Transverse colon (tissue), 4 donors: ENCODE data around the gene DLX1.

Experiments used
- EP300 ChIP-seq: sonication (generic); formaldehyde crosslinking; IDR thresholded peaks from one replicate; pipeline ENCODE4 v1.6.1; 2017; ENCODE audit warnings: antibody characterized with exemption, low read depth
- POLR2A ChIP-seq: fragments of 450-650 bp; IDR thresholded peaks from one replicate; pipeline ENCODE4 v1.6.1; 2016; ENCODE audit warnings: antibody characterized with exemption, mild to moderate bottlenecking, moderate library complexity
- POLR2AphosphoS5 ChIP-seq, 3 donors: sonication (generic); formaldehyde crosslinking; IDR thresholded peaks; one replicate each; pipeline ENCODE4 v1.6.1; 2016; ENCODE audit warnings: antibody characterized with exemption in 3 of 3
- TF ChIP-seq, protein P1 (sequence below), 5 experiments: fragments of 200-600 bp in 3 of 5; fragments of 450-650 bp in 2 of 5; sonication (generic) in 3 of 5; IDR thresholded peaks; 1 replicate in 2 of 5; 2 replicates in 3 of 5; pipeline ENCODE4 v1.5.1; 2016 to 2017; ENCODE audit warnings: antibody characterized with exemption in 5 of 5, inconsistent platforms in 3 of 5, mild to moderate bottlenecking in 2 of 5, moderate library complexity in 1 of 5

DNA sequence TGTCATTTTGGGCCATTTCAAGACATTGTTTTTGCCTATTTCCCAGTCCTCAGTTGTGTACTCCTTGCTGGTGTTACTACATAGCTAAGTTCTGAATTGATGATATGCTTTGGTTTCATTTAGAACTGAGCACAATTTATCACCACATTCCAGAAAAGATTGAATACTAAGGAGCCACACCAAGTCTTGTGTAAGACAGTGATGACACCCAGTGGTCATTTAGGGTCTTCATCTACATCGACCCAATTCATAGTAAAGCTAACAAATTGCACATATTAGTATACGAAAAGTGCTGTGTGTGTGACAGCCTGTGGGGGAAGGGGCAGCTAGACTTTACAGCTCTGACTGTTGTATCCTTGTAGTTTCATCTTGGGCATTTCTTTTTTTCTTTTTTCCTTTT is 28.3 kb downstream of the DLX1 start:
- TF ChIP-seq POLR2A = no peak
- TF ChIP-seq, protein P1, sequence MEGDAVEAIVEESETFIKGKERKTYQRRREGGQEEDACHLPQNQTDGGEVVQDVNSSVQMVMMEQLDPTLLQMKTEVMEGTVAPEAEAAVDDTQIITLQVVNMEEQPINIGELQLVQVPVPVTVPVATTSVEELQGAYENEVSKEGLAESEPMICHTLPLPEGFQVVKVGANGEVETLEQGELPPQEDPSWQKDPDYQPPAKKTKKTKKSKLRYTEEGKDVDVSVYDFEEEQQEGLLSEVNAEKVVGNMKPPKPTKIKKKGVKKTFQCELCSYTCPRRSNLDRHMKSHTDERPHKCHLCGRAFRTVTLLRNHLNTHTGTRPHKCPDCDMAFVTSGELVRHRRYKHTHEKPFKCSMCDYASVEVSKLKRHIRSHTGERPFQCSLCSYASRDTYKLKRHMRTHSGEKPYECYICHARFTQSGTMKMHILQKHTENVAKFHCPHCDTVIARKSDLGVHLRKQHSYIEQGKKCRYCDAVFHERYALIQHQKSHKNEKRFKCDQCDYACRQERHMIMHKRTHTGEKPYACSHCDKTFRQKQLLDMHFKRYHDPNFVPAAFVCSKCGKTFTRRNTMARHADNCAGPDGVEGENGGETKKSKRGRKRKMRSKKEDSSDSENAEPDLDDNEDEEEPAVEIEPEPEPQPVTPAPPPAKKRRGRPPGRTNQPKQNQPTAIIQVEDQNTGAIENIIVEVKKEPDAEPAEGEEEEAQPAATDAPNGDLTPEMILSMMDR (IDR thresholded peaks at IDR 0.05) = no peak
- TF ChIP-seq POLR2AphosphoS5 (IDR thresholded peaks at IDR 0.05) = no peak
- TF ChIP-seq EP300 = no peak
